ENCODE results near the gene BCAP29. TPM values are rescaled to one million over a fixed set of nuclear protein-coding genes. Genes with fewer than 3 reads are reported as not detected.

Gene BCAP29
- total and polyA plus RNA-seq, 11 donors, result 42.5 to 241 (median 117) TPM

- peaks cover 0 to 46% (median 27%) of the 10 kb centered on the region in 9 donors for H3K36me3 ChIP-seq
Observed at GRCh38 chr7:107573537-107573936, 6.5 kb upstream of the BCAP29 start.

GRCh38 chr7:107579554-107579884 lies 527 bp upstream of the BCAP29 start:
- H3K9me3 ChIP-seq, result no peaks in the 10 kb centered on the region
- H3K4me1 ChIP-seq, result peaks cover 0 to 44% (median 26%) of the 10 kb centered on the region in 12 donors
- peak overlapping the region; percentile 95 to 99 (median 97) for H3K27ac ChIP-seq
- no peak for TF ChIP-seq CTCF (IDR thresholded peaks at IDR 0.05)
- no peak for TF ChIP-seq POLR2A (IDR thresholded peaks at IDR 0.05)
- 1% methylated on average over 9 of the region's 9 CpGs for WGBS, 4 donors
- peaks cover 0 to 25% (median 14%) of the 10 kb centered on the region in 9 donors for H3K36me3 ChIP-seq
- peak overlapping the region; percentile 74 to 89 (median 81) for H3K4me3 ChIP-seq
- DNase-seq (no peak), ATAC-seq (peak in 3 of 4 donors; percentile 8 to 36 (median 35))
- intact Hi-C loops (cut with DNase I), result loop anchor here in 3 of 10 donors (5.0 to 10.0 kb wide), 3 partner anchors 105 to 115 kb away; partner anchors contain the start of gene GPR22 (in 2 of the 3)
- no peaks in the 10 kb centered on the region for H3K27me3 ChIP-seq

More at GRCh38 chr7:107573537-107573936, 6.5 kb upstream of the BCAP29 start:
- TF ChIP-seq CTCF (IDR thresholded peaks at IDR 0.05) (no peak), POLR2A (IDR thresholded peaks at IDR 0.05) (no peak)
- Histone ChIP-seq H3K4me1 (peaks cover 0 to 4% (median 0%) of the 10 kb centered on the region in 12 donors), H3K27ac (no peak overlapping the region), H3K27me3 (no peaks in the 10 kb centered on the region), H3K4me3 (no peak overlapping the region), H3K9me3 (no peaks in the 10 kb centered on the region)
- DNase-seq (no peak), ATAC-seq (no peak)
- WGBS, 4 donors, result 82 to 86% (median 83%) methylated on average over 4 of the region's 4 CpGs
- intact Hi-C loops (cut with DNase I), result loop anchor here in 2 of 10 donors (10.0 kb wide), 2 partner anchors 99 to 109 kb away; partner anchors contain the start of gene GPR22 (in 1 of the 2)

GRCh38 chr7:107580716-107581383 lies 804 bp downstream of the BCAP29 start:
- TF ChIP-seq POLR2A (IDR thresholded peaks at IDR 0.05) (no peak), CTCF (IDR thresholded peaks at IDR 0.05) (peak in 2 of 12 donors; percentile 1 to 4)
- no peaks in the 10 kb centered on the region for H3K9me3 ChIP-seq
- H3K27me3 ChIP-seq, result no peaks in the 10 kb centered on the region
- H3K36me3 ChIP-seq, result peaks cover 0 to 27% (median 21%) of the 10 kb centered on the region in 9 donors
- peak overlapping the region; percentile 74 to 89 (median 81) for H3K4me3 ChIP-seq
- ATAC-seq (no peak), DNase-seq (no peak)
- WGBS, 4 donors, result 17 to 21% (median 19%) methylated on average over 10 of the region's 10 CpGs
- peak overlapping the region; percentile 95 to 99 (median 97) for H3K27ac ChIP-seq
- H3K4me1 ChIP-seq, result peaks cover 0 to 44% (median 26%) of the 10 kb centered on the region in 12 donors
- intact Hi-C loops (cut with DNase I), result loop anchor here in 5 of 10 donors (1.0 to 10.0 kb wide), 7 partner anchors 14 to 396 kb away; partner anchors contain the start of genes COG5 (in 1 of the 5) and DUS4L (in 1 of the 5)

- H3K4me3 ChIP-seq, result peak overlapping the region; percentile 74 to 89 (median 81)
- intact Hi-C loops (cut with DNase I), result loop anchor here in 4 of 10 donors (2.0 to 10.0 kb wide), 6 partner anchors 13 to 397 kb away; no protein-coding TSS in a partner anchor
- DNase-seq, result no peak
- no peak for TF ChIP-seq POLR2A (IDR thresholded peaks at IDR 0.05)
- no peak for TF ChIP-seq CTCF (IDR thresholded peaks at IDR 0.05)
- H3K9me3 ChIP-seq, result no peaks in the 10 kb centered on the region
- H3K27me3 ChIP-seq, result no peaks in the 10 kb centered on the region
- peaks cover 0 to 44% (median 26%) of the 10 kb centered on the region in 12 donors for H3K4me1 ChIP-seq
- WGBS, 4 donors, result 11 to 22% (median 18%) methylated on average over 5 of the region's 5 CpGs
- peak overlapping the region in 11 of 12 donors; percentile 95 to 99 (median 97) for H3K27ac ChIP-seq
- H3K36me3 ChIP-seq, result peaks cover 0 to 32% (median 24%) of the 10 kb centered on the region in 9 donors
- ATAC-seq, result no peak
Observed at GRCh38 chr7:107581387-107582013, 1.5 kb downstream of the BCAP29 start.

All from heart left ventricle (tissue), 16 donors.